Immature natural killer cell (primary cell): ENCODE data around the gene CDCP2. TPM values are rescaled to one million over a fixed set of nuclear protein-coding genes. Genes with fewer than 3 reads are reported as not detected.

Experiments used
- DNase-seq, 3 donors: peaks; one replicate each; pipeline ENCODE4 v3.0.0; 2022; ENCODE audit warnings: mixed read lengths in 1 of 3
- H3K27ac Mint-ChIP-seq, 6 donors: one replicate each; pipeline ENCODE4 v1.8.0; 2020; ENCODE audit warnings: mixed read lengths in 6 of 6, mild to moderate bottlenecking in 5 of 6, inconsistent platforms in 4 of 6, moderate library complexity in 3 of 6
- H3K27me3 Mint-ChIP-seq, 3 donors: one replicate each; pipeline ENCODE4 v1.8.0; 2020 to 2021; ENCODE audit warnings: low read depth in 3 of 3, mild to moderate bottlenecking in 3 of 3, mixed read lengths in 3 of 3, moderate library complexity in 3 of 3, inconsistent platforms in 1 of 3
- H3K36me3 Mint-ChIP-seq, 3 donors: one replicate each; pipeline ENCODE4 v1.8.0; 2020; ENCODE audit warnings: mixed read lengths in 3 of 3, inconsistent platforms in 2 of 3, mild to moderate bottlenecking in 2 of 3
- H3K4me1 Mint-ChIP-seq, 2 donors: one replicate each; pipeline ENCODE4 v1.8.0; 2020; ENCODE audit warnings: inconsistent platforms in 2 of 2, mild to moderate bottlenecking in 2 of 2, mixed read lengths in 2 of 2, moderate library complexity in 1 of 2
- H3K4me3 Mint-ChIP-seq, 5 donors: one replicate each; pipeline ENCODE4 v1.8.0; 2020; ENCODE audit warnings: mild to moderate bottlenecking in 5 of 5, mixed read lengths in 5 of 5, inconsistent platforms in 3 of 5, moderate library complexity in 3 of 5
- H3K9me3 Mint-ChIP-seq, 6 donors: one replicate each; pipeline ENCODE4 v1.8.0; 2020; ENCODE audit warnings: mild to moderate bottlenecking in 6 of 6, mixed read lengths in 6 of 6, inconsistent platforms in 4 of 6, moderate library complexity in 3 of 6
- polyA plus RNA-seq, 3 donors: library from polyadenylated mRNA; unstranded; fragments of 300-500 nt; fragmentation: Illumina TruSeq; gene quantifications; one replicate each; pipeline ENCODE4 v1.2.3, GENCODE V29; 2021

CDCP2 gene
- polyA plus RNA-seq, 3 donors from 2014 or later, result not detected

DNA sequence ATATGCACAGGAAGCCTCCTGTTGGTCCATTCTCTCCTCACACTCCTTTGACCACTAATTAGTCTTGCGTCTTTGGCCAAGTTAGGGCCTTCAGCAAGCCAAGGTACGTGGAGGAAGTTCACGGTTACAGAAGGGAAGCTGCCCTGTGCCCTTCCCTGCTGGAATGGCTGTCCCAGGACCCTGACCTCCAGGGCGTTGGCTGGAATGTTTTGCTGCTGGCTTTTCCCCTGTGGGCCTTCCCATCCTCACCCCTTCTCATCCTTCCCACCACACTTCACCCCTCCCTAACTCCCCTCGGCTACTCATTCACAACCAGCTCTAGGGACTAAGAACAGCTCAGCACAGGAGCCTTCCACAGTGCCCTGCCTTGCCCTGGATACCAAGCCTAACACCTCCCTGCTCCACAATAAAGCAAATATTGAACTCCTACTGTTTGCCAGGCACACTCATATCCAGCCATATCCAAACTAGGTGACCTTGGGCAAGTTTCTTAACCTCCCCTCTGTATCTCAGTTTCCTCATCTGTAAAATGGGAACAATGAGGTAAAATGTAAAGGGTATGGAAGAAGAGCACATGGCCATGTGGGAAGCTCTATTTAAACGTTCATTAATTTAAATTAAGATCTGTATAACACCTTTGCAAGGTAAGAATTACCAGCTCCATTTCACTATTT lies 8.8 kb upstream of the CDCP2 start:
- peaks cover 0 to 3% (median 2%) of the 10 kb centered on the region in 3 donors for H3K27me3 Mint-ChIP-seq
- no peaks in the 10 kb centered on the region for H3K4me1 Mint-ChIP-seq
- H3K9me3 Mint-ChIP-seq, result no peaks in the 10 kb centered on the region
- H3K36me3 Mint-ChIP-seq, result peaks cover 0 to 3% (median 0%) of the 10 kb centered on the region in 3 donors
- no peak overlapping the region for H3K27ac Mint-ChIP-seq
- no peak overlapping the region for H3K4me3 Mint-ChIP-seq
- no peak for DNase-seq

DNA sequence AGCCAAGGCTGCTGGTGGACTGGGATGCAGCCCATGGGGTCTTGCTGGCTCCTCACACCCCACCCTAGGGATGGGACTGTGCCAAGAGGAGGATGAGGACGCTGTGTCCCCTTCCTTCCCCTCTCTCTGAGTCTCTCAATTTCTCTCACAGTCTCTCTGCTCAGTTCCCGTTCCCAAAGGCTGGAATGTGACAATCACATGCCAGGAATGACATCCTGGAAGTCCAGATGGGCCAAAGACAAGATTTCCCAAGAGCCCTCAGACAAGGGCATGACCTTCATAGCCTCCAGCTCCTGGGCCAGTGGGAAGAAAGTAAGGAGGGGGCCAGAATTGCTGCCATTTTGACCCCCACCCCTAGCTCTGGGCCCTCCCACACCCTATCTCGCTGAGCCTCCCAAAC lies 7.6 kb upstream of the CDCP2 start:
- DNase-seq, result no peak
- Mint-ChIP-seq H3K4me3 (no peak overlapping the region), H3K27me3 (peaks cover 0 to 3% (median 2%) of the 10 kb centered on the region in 3 donors), H3K9me3 (no peaks in the 10 kb centered on the region), H3K27ac (no peak overlapping the region), H3K4me1 (no peaks in the 10 kb centered on the region), H3K36me3 (peaks cover 0 to 3% (median 0%) of the 10 kb centered on the region in 3 donors)

- H3K27me3 Mint-ChIP-seq, result peaks cover 0 to 3% (median 2%) of the 10 kb centered on the region in 3 donors
- peaks cover 0 to 3% (median 0%) of the 10 kb centered on the region in 3 donors for H3K36me3 Mint-ChIP-seq
- peak overlapping the region in 1 of 6 donors; percentile 11 for H3K27ac Mint-ChIP-seq
- no peaks in the 10 kb centered on the region for H3K4me1 Mint-ChIP-seq
- no peak overlapping the region for H3K4me3 Mint-ChIP-seq
- DNase-seq, result no peak
- no peaks in the 10 kb centered on the region for H3K9me3 Mint-ChIP-seq
Observed at GRCh38 chr1:54159733-54160316, 7.0 kb upstream of the CDCP2 start.

- H3K4me1 Mint-ChIP-seq, result no peaks in the 10 kb centered on the region
- H3K27me3 Mint-ChIP-seq, result peaks cover 0 to 3% (median 2%) of the 10 kb centered on the region in 3 donors
- H3K4me3 Mint-ChIP-seq, result no peak overlapping the region
- H3K36me3 Mint-ChIP-seq, result no peaks in the 10 kb centered on the region
- H3K27ac Mint-ChIP-seq, result no peak overlapping the region
- no peak for DNase-seq
- H3K9me3 Mint-ChIP-seq, result no peaks in the 10 kb centered on the region
Observed at GRCh38 chr1:54158071-54158470, 5.3 kb upstream of the CDCP2 start.

DNA sequence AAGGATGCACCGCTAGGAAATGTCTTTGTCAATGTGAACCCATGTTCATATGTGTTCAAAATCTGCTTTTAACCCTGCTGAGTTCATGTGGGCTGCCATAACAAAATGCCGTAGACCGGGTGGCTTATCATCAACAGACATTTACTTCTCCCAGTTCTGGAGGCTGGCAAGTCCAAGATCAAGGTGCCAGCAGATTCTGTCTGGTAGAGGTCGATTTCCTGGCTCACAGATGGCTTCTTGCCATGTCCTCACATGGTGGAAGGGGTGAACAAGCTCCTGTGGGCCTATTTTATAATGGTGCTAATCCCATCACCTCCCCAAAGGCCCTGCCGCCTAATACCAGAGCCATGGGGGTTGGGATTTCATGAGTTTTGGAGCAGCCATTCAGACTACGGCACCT lies 4.6 kb upstream of the CDCP2 start:
- DNase-seq, result no peak
- Mint-ChIP-seq H3K4me3 (no peak overlapping the region), H3K27me3 (peaks cover 0 to 3% (median 2%) of the 10 kb centered on the region in 3 donors), H3K4me1 (no peaks in the 10 kb centered on the region), H3K27ac (peak overlapping the region in 1 of 6 donors; percentile 8), H3K36me3 (no peaks in the 10 kb centered on the region), H3K9me3 (no peaks in the 10 kb centered on the region)

DNA sequence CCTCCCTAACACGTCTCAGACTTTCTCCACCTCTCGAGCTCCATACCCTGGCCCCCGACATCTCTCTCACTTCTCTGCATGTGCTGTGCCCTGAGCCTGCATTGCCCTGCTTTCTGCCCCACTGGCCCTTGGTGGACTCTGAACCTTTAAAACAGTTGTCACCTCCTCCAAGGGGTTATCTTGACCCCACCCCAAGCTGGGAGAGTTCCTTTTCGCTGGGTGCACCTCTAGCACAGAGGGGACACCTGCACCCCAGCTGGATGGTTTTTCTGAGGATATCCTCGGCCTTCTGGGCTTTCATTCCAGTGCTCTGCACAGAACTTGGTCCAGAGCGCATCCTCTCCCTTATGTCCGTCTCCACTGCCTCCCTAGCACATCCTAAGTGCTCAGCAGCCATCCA lies 4.2 kb upstream of the CDCP2 start:
- H3K27me3 Mint-ChIP-seq, result peaks cover 0 to 3% (median 2%) of the 10 kb centered on the region in 3 donors
- DNase-seq, result no peak
- H3K4me1 Mint-ChIP-seq, result no peaks in the 10 kb centered on the region
- H3K36me3 Mint-ChIP-seq, result no peaks in the 10 kb centered on the region
- no peaks in the 10 kb centered on the region for H3K9me3 Mint-ChIP-seq
- H3K27ac Mint-ChIP-seq, result peak overlapping the region in 1 of 6 donors; percentile 8
- H3K4me3 Mint-ChIP-seq, result no peak overlapping the region

DNA sequence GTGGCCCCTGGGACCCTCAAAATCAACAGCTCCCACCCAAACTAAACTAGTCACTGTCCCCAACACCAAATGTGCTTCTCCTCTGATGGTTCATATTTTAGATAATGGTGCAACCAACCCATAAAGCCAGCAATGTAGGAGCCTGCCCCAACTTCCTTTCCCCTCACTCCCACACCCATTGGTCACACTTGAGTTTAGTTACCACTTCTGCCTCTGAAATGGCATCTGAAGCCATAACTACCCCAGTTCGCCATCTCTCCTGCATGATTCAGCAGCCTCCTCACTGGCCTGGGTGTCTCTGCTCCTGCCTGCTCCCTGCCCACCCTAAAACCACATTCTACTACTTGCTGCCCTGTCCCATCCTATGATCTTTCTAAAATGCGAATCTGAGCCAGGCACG lies 3.4 kb upstream of the CDCP2 start:
- DNase-seq, result no peak
- Mint-ChIP-seq H3K4me1 (no peaks in the 10 kb centered on the region), H3K36me3 (no peaks in the 10 kb centered on the region), H3K9me3 (no peaks in the 10 kb centered on the region), H3K27ac (no peak overlapping the region), H3K27me3 (peaks cover 0 to 5% (median 2%) of the 10 kb centered on the region in 3 donors), H3K4me3 (no peak overlapping the region)

- H3K9me3 Mint-ChIP-seq, result no peaks in the 10 kb centered on the region
- H3K4me1 Mint-ChIP-seq, result peaks cover 1 to 9% of the 10 kb centered on the region in 2 donors
- H3K36me3 Mint-ChIP-seq, result no peaks in the 10 kb centered on the region
- peaks cover 0 to 5% (median 2%) of the 10 kb centered on the region in 3 donors for H3K27me3 Mint-ChIP-seq
- no peak for DNase-seq
- H3K4me3 Mint-ChIP-seq, result no peak overlapping the region
- H3K27ac Mint-ChIP-seq, result no peak overlapping the region
Observed at GRCh38 chr1:54153535-54154439, 987 bp upstream of the CDCP2 start.

DNA sequence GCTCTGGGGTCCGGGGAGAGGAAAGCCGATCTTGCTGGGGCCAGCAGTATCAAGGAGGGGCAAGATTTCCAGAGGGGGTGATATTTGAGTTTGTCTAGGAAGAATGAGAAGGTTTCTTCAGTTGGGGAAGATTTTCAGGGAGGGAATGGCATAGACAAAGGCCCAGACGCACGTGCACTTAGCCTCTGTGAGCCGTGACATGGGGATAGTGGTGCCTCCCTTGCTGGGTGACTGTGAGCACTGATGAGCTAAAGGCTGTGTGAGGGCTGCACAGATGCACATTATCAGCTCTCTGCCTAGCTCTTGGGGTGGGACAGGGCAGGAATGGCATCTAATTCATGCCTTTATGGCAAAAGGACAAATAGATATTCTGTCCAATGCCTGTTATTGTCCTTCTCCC lies 1.8 kb downstream of the CDCP2 start:
- H3K9me3 Mint-ChIP-seq, result no peaks in the 10 kb centered on the region

DNA sequence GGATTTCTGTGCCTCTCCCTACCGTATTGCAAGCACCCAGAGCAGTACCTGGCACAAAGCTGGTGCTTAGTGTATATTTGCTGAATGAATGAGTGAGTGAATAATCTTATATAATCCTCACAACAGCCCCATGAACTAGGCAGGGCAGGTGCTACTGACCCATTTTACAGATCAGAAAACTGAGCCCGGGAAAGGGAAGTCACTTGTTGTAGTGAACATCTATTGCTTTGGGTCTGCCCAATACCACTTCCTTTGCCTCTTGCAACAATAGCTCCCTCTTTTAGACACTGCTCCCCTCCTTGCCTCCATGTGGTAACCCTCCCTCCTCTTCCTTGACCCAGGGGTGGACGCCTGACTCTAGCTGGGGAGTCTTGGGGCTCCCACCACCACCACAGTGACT lies 3.1 kb downstream of the CDCP2 start:
- Mint-ChIP-seq H3K36me3 (no peaks in the 10 kb centered on the region), H3K4me3 (no peak overlapping the region), H3K4me1 (peaks cover 1 to 9% of the 10 kb centered on the region in 2 donors), H3K27me3 (peaks cover 0 to 2% (median 0%) of the 10 kb centered on the region in 3 donors), H3K9me3 (no peaks in the 10 kb centered on the region), H3K27ac (peak overlapping the region in 1 of 6 donors; percentile 56)
- no peak for DNase-seq

More for the DNA sequence above, 1.8 kb downstream of the CDCP2 start:
- H3K27me3 Mint-ChIP-seq, result peaks cover 0 to 2% (median 0%) of the 10 kb centered on the region in 3 donors
- DNase-seq, result no peak
- no peak overlapping the region for H3K27ac Mint-ChIP-seq
- H3K36me3 Mint-ChIP-seq, result no peaks in the 10 kb centered on the region
- no peak overlapping the region for H3K4me3 Mint-ChIP-seq
- peaks cover 1 to 9% of the 10 kb centered on the region in 2 donors for H3K4me1 Mint-ChIP-seq

DNA sequence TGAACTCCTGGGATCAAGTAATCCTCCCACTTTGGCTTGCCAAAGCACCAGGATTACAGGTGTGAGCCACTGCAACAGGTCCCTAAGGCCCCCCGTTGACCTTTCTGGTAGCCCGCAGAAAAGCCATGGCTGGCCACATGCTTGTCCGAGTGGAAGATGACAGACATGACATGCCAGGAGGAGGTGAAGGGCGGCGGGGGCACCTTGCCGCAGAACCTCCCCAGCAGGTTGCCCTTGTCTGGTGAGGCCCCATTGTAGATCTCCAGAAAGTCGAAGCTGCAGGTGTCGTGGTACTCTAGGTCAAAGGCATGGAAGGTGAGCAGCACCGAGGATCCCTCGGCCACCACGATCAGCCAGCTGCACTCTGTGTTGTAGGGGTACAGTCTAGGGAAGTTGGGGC lies 8.4 kb downstream of the CDCP2 start:
- Mint-ChIP-seq H3K27me3 (peaks cover 0 to 6% (median 0%) of the 10 kb centered on the region in 3 donors), H3K27ac (no peak overlapping the region), H3K4me3 (no peak overlapping the region), H3K36me3 (no peaks in the 10 kb centered on the region), H3K4me1 (peaks cover 0 to 2% of the 10 kb centered on the region in 2 donors), H3K9me3 (no peaks in the 10 kb centered on the region)
- DNase-seq, result no peak

DNA sequence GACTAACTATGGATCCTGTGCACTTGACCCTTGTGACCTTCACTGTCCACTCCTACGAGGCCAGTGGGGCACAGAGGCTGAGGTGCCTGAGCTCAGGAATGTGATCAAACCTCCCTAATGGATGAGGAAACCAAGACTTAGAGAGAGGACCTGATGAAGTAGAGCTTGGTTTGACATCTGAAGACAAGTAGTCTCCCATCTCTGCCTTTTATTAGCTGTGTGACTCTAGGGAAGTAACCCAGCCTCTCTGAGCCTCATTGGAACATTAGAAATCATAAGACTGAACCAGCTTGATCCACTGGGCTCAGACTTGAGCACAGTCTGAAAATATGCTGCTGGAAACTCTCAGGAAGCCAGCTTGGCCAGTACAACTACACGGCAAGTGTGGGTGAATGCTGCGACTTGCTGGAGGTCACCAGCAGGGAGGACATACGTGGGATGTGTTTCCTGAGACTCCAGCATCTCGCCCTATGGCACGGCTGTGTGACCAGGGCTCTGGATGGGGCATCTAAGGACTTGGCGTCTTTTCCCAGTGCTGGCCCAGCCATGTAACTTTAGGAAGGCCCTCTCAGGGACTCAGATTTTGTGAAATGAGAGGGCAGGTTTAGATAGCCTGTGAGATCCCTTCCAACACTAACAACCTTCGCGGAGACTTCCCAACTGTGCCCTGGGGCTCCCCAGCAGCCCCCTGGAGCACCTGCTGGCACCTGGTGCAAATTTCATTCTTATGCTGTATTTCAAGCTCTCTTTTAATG lies 10.5 kb downstream of the CDCP2 start:
- Mint-ChIP-seq H3K27ac (no peak overlapping the region), H3K4me3 (no peak overlapping the region), H3K27me3 (peaks cover 0 to 6% (median 0%) of the 10 kb centered on the region in 3 donors), H3K36me3 (no peaks in the 10 kb centered on the region), H3K9me3 (no peaks in the 10 kb centered on the region), H3K4me1 (no peaks in the 10 kb centered on the region)
- DNase-seq, result no peak

- H3K4me1 Mint-ChIP-seq, result no peaks in the 10 kb centered on the region
- no peak overlapping the region for H3K27ac Mint-ChIP-seq
- H3K4me3 Mint-ChIP-seq, result no peak overlapping the region
- peaks cover 0 to 6% (median 0%) of the 10 kb centered on the region in 3 donors for H3K27me3 Mint-ChIP-seq
- no peaks in the 10 kb centered on the region for H3K36me3 Mint-ChIP-seq
- no peaks in the 10 kb centered on the region for H3K9me3 Mint-ChIP-seq
- DNase-seq, result no peak
Observed at GRCh38 chr1:54139711-54140110, 13.1 kb downstream of the CDCP2 start.
